Bone marrow (tissue), 2 donors: Measurements from ENCODE around the gene CA11.

Experiments
- DNase-seq, 2 donors: peaks; one replicate each; lab custom pipeline; 2025; lab: John Stamatoyannopoulos, UW

CA11 gene

GRCh38 chr19:48613024-48613851 is 32.7 kb downstream of the CA11 start:
- DNase-seq, result no peak

- no peak for DNase-seq
Observed at GRCh38 chr19:48611872-48612271, 34.1 kb downstream of the CA11 start.

GRCh38 chr19:48609571-48610108 is 36.3 kb downstream of the CA11 start:
- DNase-seq, result no peak

GRCh38 chr19:48608798-48609263 is 37.2 kb downstream of the CA11 start:
- DNase-seq, result peak; percentile 14 to 49

- no peak for DNase-seq
Observed at GRCh38 chr19:48607359-48607755, 38.6 kb downstream of the CA11 start.

GRCh38 chr19:48606463-48607358 is 39.3 kb downstream of the CA11 start, which contains the start of gene SPACA4:
Gene SPACA4 (plus strand): TSS chr19:48606742. CDS start chr19:48606979, 237 bp downstream.
- DNase-seq, result no peak

- no peak for DNase-seq
Observed at GRCh38 chr19:48603850-48604249, 42.1 kb downstream of the CA11 start.

- DNase-seq, result no peak
Observed at GRCh38 chr19:48603449-48603848, 42.5 kb downstream of the CA11 start.

GRCh38 chr19:48603001-48603400 is 43.0 kb downstream of the CA11 start:
- no peak for DNase-seq

- DNase-seq, result no peak
Observed at GRCh38 chr19:48600679-48601417, 45.1 kb downstream of the CA11 start.

GRCh38 chr19:48598996-48599700 is 46.8 kb downstream of the CA11 start:
- no peak for DNase-seq

GRCh38 chr19:48596679-48597465 is 49.1 kb downstream of the CA11 start:
- no peak for DNase-seq

GRCh38 chr19:48596237-48596636 is 49.8 kb downstream of the CA11 start:
- DNase-seq, result no peak

GRCh38 chr19:48595833-48596232 is 50.2 kb downstream of the CA11 start:
- no peak for DNase-seq

- no peak for DNase-seq
Observed at GRCh38 chr19:48595171-48595570, 50.8 kb downstream of the CA11 start.

- DNase-seq, result no peak
Observed at GRCh38 chr19:48591021-48591420, 55.0 kb downstream of the CA11 start.

- peak; percentile 64 to 79 for DNase-seq
Observed at GRCh38 chr19:48588670-48589401, 57.2 kb downstream of the CA11 start.
